GM12873 (cell line): ENCODE results near the gene GINS3.

ENCODE experiments used
- CTCF ChIP-seq: IDR thresholded peaks from 2 replicates; pipeline ENCODE4 v1.5.1; 2012; ENCODE audit warnings: low read depth, mild to moderate bottlenecking, moderate library complexity, low read length, control low read depth; ENCODE audit not compliant: insufficient read depth; ENCODE audit errors: missing control alignments

The GINS3 gene

GRCh38 chr16:58433569-58433951 lies 41.3 kb downstream of the GINS3 start:
- no peak for TF ChIP-seq CTCF

DNA sequence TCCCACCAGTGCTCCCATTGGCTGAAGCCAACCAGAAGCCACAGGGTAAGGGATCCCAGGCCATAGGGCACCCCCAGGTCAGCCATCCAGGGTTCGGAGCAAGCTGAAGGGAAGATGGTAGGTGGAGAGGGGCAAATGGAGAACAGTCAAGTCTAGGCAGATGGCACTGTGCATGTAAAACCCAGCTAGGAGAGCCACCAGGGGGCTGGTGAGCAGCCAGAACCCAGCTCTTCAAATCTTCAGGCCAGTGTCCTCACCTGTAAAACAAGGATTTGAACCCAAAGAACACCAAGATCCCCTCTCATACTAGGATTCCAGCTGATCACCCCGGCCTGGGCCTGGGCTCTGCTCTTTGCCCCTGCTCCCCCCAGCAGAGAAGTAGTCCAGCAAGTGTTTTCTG lies 43.5 kb downstream of the GINS3 start:
- peak; percentile 33 for TF ChIP-seq CTCF

DNA sequence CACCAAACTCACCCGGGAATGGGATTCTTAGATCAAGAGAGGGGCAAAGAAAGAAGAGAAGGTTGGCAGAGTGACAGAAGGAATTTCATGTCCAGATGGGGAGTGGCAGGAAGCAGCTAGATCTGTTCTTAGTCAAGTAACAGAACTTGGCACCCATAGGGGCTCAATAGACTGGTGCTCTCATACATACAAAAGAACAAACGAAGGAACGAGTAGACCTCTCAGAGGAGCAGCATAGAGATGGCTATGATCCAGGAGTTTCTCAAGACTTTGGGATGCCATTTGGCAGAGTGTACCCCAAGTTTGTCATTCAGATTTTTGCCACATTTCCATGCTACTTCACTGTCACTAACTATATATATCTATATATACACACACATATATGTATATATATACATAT lies 47.9 kb downstream of the GINS3 start:
- TF ChIP-seq CTCF = no peak

DNA sequence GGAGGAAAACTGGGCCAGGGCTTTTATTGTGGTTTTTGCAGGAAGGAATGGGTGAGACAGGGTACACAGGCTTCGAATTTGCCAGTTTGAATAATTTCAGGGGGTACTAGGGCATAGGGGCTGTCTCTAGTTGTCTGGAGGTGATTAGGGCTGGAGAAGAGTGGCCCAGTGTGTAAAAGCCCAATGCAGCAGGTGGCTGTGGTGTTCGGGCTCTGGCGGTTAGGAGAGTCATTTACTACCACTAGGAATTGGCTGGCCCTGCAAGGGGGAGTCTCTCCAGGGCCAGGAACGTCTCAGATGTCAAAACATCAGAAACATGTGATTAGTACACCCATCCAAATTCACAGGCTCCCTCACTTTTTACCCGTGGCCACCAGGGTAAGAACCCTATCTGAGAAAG lies 50.3 kb downstream of the GINS3 start:
- no peak for TF ChIP-seq CTCF

- no peak for TF ChIP-seq CTCF
These were observed 51.5 kb downstream of the GINS3 start for GRCh38 chr16:58443783-58444182.

GRCh38 chr16:58444265-58444664 lies 52.0 kb downstream of the GINS3 start:
- TF ChIP-seq CTCF = no peak

DNA sequence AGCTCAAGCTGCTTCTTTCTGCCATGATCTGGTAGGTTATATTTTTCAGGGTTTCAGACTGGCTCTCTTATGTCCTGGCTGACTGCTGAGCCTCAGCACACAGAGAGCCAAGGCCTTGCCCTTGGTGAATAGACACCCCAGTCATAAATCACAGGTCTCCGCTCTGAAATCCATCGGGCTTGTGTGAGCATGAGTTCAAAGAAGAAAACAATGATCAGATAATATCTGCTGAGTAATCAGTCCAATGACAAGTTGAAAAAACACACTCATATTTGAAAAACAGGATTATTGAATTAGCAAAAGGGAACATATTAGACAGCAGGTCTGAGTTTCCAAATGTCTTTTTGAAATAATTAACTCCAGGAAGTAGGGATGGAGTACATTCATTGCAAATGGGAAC lies 56.6 kb downstream of the GINS3 start:
- TF ChIP-seq CTCF = no peak

DNA sequence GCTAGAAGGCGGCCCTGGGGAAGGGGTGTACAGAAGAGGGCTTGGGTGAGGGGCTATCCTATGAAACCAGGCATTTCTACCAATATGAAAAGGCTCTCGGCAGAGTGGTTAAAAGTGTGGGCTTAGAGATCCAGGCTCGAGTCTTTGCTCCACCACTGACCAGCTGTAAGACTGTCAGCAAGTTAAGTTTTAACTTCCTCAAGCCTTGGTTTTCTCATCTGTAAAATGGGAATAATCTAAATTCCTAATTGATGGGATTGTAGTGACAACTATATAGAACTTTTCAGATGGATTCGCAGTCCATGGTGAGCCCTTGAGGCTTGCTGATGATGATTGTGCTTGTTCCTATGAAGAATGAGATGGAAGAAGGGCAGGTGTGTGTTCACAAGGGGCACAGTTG lies 57.0 kb downstream of the GINS3 start:
- no peak for TF ChIP-seq CTCF
